B cell (primary cell): ENCODE measurements around the gene CFAP100. TPM values are rescaled to one million over a fixed set of nuclear protein-coding genes. Genes with fewer than 3 reads are reported as not detected.

Experiments used
- ATAC-seq: fragments of 200-7000 bp; cut with Tn5 transposase; one replicate; pipeline ENCODE4 v1.10.0; 2021; ENCODE audit warnings: low read depth, mild to moderate bottlenecking, moderate number of reproducible peaks, moderate library complexity
- CTCF ChIA-PET: fragments of 350-600 bp; sonication (Branson Sonifier 250); formaldehyde crosslinking; loops from one replicate; lab custom pipeline; 2021; ENCODE audit warnings: antibody characterized with exemption, inconsistent platforms; lab: Charles Lee
- POLR2A ChIA-PET: fragments of 350-600 bp; sonication (Branson Sonifier 250); formaldehyde crosslinking; loops from one replicate; lab custom pipeline; 2021; ENCODE audit warnings: antibody characterized with exemption; lab: Charles Lee
- DNase-seq: peaks from one replicate; pipeline ENCODE4 v3.0.0; 2013
- H2AFZ ChIP-seq: 2 replicates; pipeline ENCODE4 v1.6.1; 2012; ENCODE audit warnings: mild to moderate bottlenecking, low read depth, low read length; ENCODE audit not compliant: insufficient read depth, poor library complexity, severe bottlenecking
- H3K27ac ChIP-seq, 2 donors: 1 replicate in 1 of 2; 2 replicates in 1 of 2; pipeline ENCODE4 v1.5.1; 2012 to 2013; ENCODE audit warnings: low read length in 2 of 2, mild to moderate bottlenecking in 2 of 2, moderate library complexity in 1 of 2
- H3K27me3 ChIP-seq, 4 experiments: fragments of 200-600 bp in 1 of 4; sonication (generic) in 1 of 4; replicated peaks in 1 of 4; 1 replicate in 2 of 4; 2 replicates in 2 of 4; pipeline versions ENCODE4 v1.6.1 to v1.7.0; 2013 to 2016; ENCODE audit warnings: low read length in 3 of 4, mild to moderate bottlenecking in 2 of 4, mixed read lengths in 1 of 4, moderate library complexity in 1 of 4; ENCODE audit not compliant: insufficient read depth in 4 of 4, control insufficient read depth in 3 of 4; ENCODE audit errors: control extremely low read depth in 1 of 4
- H3K36me3 ChIP-seq, 2 experiments: replicated peaks in 1 of 2; 1 replicate in 1 of 2; 2 replicates in 1 of 2; pipeline versions ENCODE4 v1.6.1 to v1.7.1; 2013; ENCODE audit warnings: low read length in 1 of 2; ENCODE audit not compliant: insufficient read depth in 2 of 2, control insufficient read depth in 1 of 2; ENCODE audit errors: control extremely low read depth in 1 of 2, extremely low read depth in 1 of 2
- H3K4me1 ChIP-seq, 2 donors: fragments of 200-600 bp in 1 of 2; sonication (generic) in 1 of 2; 1 replicate in 1 of 2; 2 replicates in 1 of 2; pipeline versions ENCODE4 v1.5.1 to v1.6.1; 2013 to 2017; ENCODE audit warnings: low read length in 2 of 2; ENCODE audit not compliant: control insufficient read depth in 2 of 2, insufficient read depth in 2 of 2
- H3K4me2 ChIP-seq: replicated peaks from 2 replicates; pipeline ENCODE3; 2012; ENCODE audit warnings: mild to moderate bottlenecking, low read depth, low read length; ENCODE audit not compliant: poor library complexity, severe bottlenecking
- H3K4me3 ChIP-seq, 5 experiments: fragments of 200-600 bp in 1 of 5; sonication (generic) in 1 of 5; 1 replicate in 3 of 5; 2 replicates in 2 of 5; pipeline versions ENCODE4 v1.5.1 to v1.7.0; 2011 to 2016; ENCODE audit warnings: low read length in 4 of 5, mild to moderate bottlenecking in 4 of 5, low read depth in 2 of 5, control low read depth in 1 of 5, moderate library complexity in 1 of 5; ENCODE audit not compliant: insufficient read depth in 1 of 5; ENCODE audit errors: control extremely low read depth in 1 of 5, extremely low read depth in 1 of 5
- H3K79me2 ChIP-seq: fragments of 200-600 bp; sonication (generic); one replicate; pipeline ENCODE4 v1.6.0; 2016; ENCODE audit warnings: low read length; ENCODE audit not compliant: control insufficient read depth, insufficient read depth
- H3K9ac ChIP-seq: fragments of 200-600 bp; sonication (generic); 2 replicates; pipeline ENCODE4 v1.6.1; 2017; ENCODE audit warnings: mild to moderate bottlenecking, low read length, moderate library complexity
- H3K9me3 ChIP-seq, 3 donors: one replicate each; pipeline versions ENCODE4 v1.6.1 to v1.7.1; 2013; ENCODE audit warnings: low read length in 2 of 3; ENCODE audit not compliant: control insufficient read depth in 2 of 3, insufficient read depth in 1 of 3; ENCODE audit errors: control extremely low read depth in 1 of 3
- H4K20me1 ChIP-seq: 2 replicates; pipeline ENCODE4 v1.6.0; 2012; ENCODE audit warnings: mild to moderate bottlenecking, low read length; ENCODE audit not compliant: insufficient read depth, control insufficient read depth, poor library complexity, severe bottlenecking
- H3K27ac Mint-ChIP-seq: one replicate; pipeline ENCODE4 v1.8.0; 2021; ENCODE audit warnings: mixed read lengths
- H3K27me3 Mint-ChIP-seq: one replicate; pipeline ENCODE4 v1.8.0; 2021; ENCODE audit warnings: mixed read lengths
- H3K4me1 Mint-ChIP-seq: one replicate; pipeline ENCODE4 v1.8.0; 2021; ENCODE audit warnings: mixed read lengths
- H3K4me3 Mint-ChIP-seq: one replicate; pipeline ENCODE4 v1.8.0; 2021; ENCODE audit warnings: mixed read lengths
- H3K9me3 Mint-ChIP-seq: one replicate; pipeline ENCODE4 v1.8.0; 2022; ENCODE audit warnings: mixed read lengths; ENCODE audit not compliant: insufficient read depth
- CTCF ChIP-seq: fragments of 200-600 bp; IDR thresholded peaks from one replicate; pipeline ENCODE4 v1.8.0; 2022; ENCODE audit warnings: antibody characterized with exemption, mild to moderate bottlenecking
- EZH2 ChIP-seq: IDR thresholded peaks from 2 replicates; pipeline ENCODE4 v1.6.1; 2012; ENCODE audit warnings: borderline replicate concordance, low read depth, mild to moderate bottlenecking, moderate library complexity, low read length; ENCODE audit not compliant: insufficient read depth, poor library complexity, severe bottlenecking
- WGBS: methylation state at CpG from one replicate; pipeline ENCODE4 v1.1.5; 2013; ENCODE audit warnings: missing lambda C conversion rate; ENCODE audit not compliant: insufficient coverage; 5-methylcytosine and 5-hydroxymethylcytosine counted together
- intact Hi-C: fragments of 100-400 bp; cut with micrococcal nuclease; formaldehyde crosslinking; loops from one replicate; pipeline ENCODE4 v1.10.0; 2022
- polyA plus RNA-seq: library from polyadenylated mRNA; depleted of rRNA; stranded (reverse); fragments of >200 nt; gene quantifications from 2 replicates; pipeline ENCODE4 v1.2.3, GENCODE V29; 2012
- total RNA-seq, 2 donors: library from RNA; stranded (reverse); fragments of 120-200 nt in 1 of 2; gene quantifications; 1 replicate in 1 of 2; 2 replicates in 1 of 2; pipeline versions ENCODE4 v1.2.3 to v1.2.4, GENCODE V29; 2013 to 2022

Gene CFAP100
- total and polyA plus RNA-seq, 2 donors (not counting 1 experiment from before 2014, with no cell fraction given), result not detected

- H3K79me2 ChIP-seq, result peaks cover 4% of the 10 kb centered on the region
- H2AFZ ChIP-seq, result no peak overlapping the region
- WGBS, result over 99% methylated on average over 11 of the region's 11 CpGs
- H3K4me3 ChIP-seq, result no peak overlapping the region
- no peaks in the 10 kb centered on the region for H3K27me3 ChIP-seq
- CTCF ChIA-PET, result no interaction called here
- no peaks in the 10 kb centered on the region for H3K4me1 ChIP-seq
- no peak for DNase-seq
- no peak overlapping the region for H3K27ac ChIP-seq
- TF ChIP-seq CTCF (no peak), EZH2 (no peak)
- Mint-ChIP-seq H3K4me3 (no peak overlapping the region), H3K9me3 (no peaks in the 10 kb centered on the region), H3K27me3 (no peaks in the 10 kb centered on the region), H3K27ac (no peak overlapping the region), H3K4me1 (no peaks in the 10 kb centered on the region)
- H3K9me3 ChIP-seq, result no peaks in the 10 kb centered on the region
- peaks cover 0 to 53% of the 10 kb centered on the region in 2 experiments for H3K36me3 ChIP-seq
- POLR2A ChIA-PET, result no interaction called here
- ATAC-seq, result no peak
- no peak overlapping the region for H3K4me2 ChIP-seq
- peaks cover 43% of the 10 kb centered on the region for H4K20me1 ChIP-seq
- no peak overlapping the region for H3K9ac ChIP-seq
- intact Hi-C loops, result no loop called here
Observed at GRCh38 chr3:126449621-126450051, 54.9 kb downstream of the CFAP100 start.

DNA sequence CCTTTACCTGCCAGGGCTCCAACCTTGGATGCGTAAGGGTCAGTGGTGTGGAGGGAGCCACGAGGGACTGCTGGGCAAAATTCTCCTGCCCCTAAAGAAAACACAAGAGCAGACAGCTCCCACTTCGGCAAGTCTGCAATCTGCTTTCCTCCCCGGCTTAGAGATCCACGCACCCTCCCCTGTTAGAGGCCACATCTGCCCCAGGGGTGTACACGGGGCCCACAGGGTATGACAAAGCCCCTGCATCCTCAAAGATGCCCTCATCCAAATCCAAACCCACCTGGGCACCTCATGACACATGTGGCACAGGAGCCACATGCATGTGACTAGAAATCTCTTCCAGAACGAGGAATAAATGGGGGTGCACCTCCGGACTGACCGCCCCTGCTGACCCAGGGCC is 55.5 kb downstream of the CFAP100 start:
- H3K27me3 Mint-ChIP-seq, result no peaks in the 10 kb centered on the region
- peaks cover 48% of the 10 kb centered on the region for H4K20me1 ChIP-seq
- H3K4me3 Mint-ChIP-seq, result no peak overlapping the region
- H3K4me1 ChIP-seq, result no peaks in the 10 kb centered on the region
- H3K27ac ChIP-seq, result no peak overlapping the region
- peaks cover 10% of the 10 kb centered on the region for H3K79me2 ChIP-seq
- CTCF ChIA-PET, result no interaction called here
- no peaks in the 10 kb centered on the region for H3K4me1 Mint-ChIP-seq
- no peak for ATAC-seq
- TF ChIP-seq CTCF, result no peak
- TF ChIP-seq EZH2, result no peak
- intact Hi-C loops, result no loop called here
- H3K9me3 Mint-ChIP-seq, result no peaks in the 10 kb centered on the region
- H3K9ac ChIP-seq, result no peak overlapping the region
- H3K27me3 ChIP-seq, result no peaks in the 10 kb centered on the region
- 84% methylated on average over 7 of the region's 9 CpGs for WGBS
- no peak overlapping the region for H3K27ac Mint-ChIP-seq
- H2AFZ ChIP-seq, result no peak overlapping the region
- H3K9me3 ChIP-seq, result no peaks in the 10 kb centered on the region
- no peak overlapping the region for H3K4me3 ChIP-seq
- no peak overlapping the region for H3K4me2 ChIP-seq
- H3K36me3 ChIP-seq, result peaks cover 1 to 58% of the 10 kb centered on the region in 2 experiments
- POLR2A ChIA-PET, result no interaction called here
- DNase-seq, result no peak
